Ishikawa (cell line): Measurements from ENCODE around the gene HOXC5.

Experiments used
- CEBPB ChIP-seq: IDR thresholded peaks from 2 replicates; pipeline ENCODE4 v1.6.1; 2012
- RAD21 ChIP-seq: IDR thresholded peaks from 2 replicates; pipeline ENCODE4 v1.6.1; 2012; ENCODE audit warnings: low read depth
- TAF1 ChIP-seq: IDR thresholded peaks from 2 replicates; pipeline ENCODE4 v1.6.1; 2012; ENCODE audit warnings: low read depth, mild to moderate bottlenecking
- TF ChIP-seq, protein P1 (sequence below): IDR thresholded peaks from 2 replicates; pipeline ENCODE4 v1.6.1; 2012

DNA sequence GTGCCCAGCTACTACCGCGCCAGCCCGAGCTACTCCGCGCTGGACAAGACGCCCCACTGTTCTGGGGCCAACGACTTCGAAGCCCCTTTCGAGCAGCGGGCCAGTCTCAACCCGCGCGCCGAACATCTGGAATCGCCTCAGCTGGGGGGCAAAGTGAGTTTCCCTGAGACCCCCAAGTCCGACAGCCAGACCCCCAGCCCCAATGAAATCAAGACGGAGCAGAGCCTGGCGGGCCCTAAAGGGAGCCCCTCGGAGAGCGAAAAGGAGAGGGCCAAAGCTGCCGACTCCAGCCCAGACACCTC, 47.2 kb upstream of the HOXC5 start:
- TF ChIP-seq, protein P1, sequence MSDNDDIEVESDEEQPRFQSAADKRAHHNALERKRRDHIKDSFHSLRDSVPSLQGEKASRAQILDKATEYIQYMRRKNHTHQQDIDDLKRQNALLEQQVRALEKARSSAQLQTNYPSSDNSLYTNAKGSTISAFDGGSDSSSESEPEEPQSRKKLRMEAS, result no peak
- TF ChIP-seq CEBPB (no peak), TAF1 (no peak), RAD21 (no peak)
